ENCODE measurements around the gene KCNN3.

GRCh38 chr1:154913273-154913672, 43.2 kb upstream of the KCNN3 start:
- TF ChIP-seq POLR2A (IDR thresholded peaks at IDR 0.05) (no peak), CTCF (IDR thresholded peaks at IDR 0.05 in 4 of 5, conservative IDR thresholded peaks at IDR 0.05 in 1 of 5) (no peak)
